ENCODE results near the gene ARHGAP23.

The ARHGAP23 gene

GRCh38 chr17:38456031-38456815 lies 28.0 kb downstream of the ARHGAP23 start:
- POLR2A ChIA-PET (ENCODE audit: low non-redundant PET): interaction anchor here (1.9 kb wide), 1 partner anchor 8 kb away, joined by 8 read pairs; no protein-coding TSS in a partner anchor
- peak overlapping the region; percentile 99 for H3K27ac ChIP-seq
- CTCF ChIA-PET: interaction anchor here (0.5 to 0.9 kb wide), 3 partner anchors 10 to 31 kb away, joined by 3 to 5 read pairs (median 4); no protein-coding TSS in a partner anchor
- TF ChIP-seq CTCF (conservative IDR thresholded peaks at IDR 0.05; ENCODE audit: low read depth): no peak
- DNase-seq (ENCODE audit: low spot score): no peak

GRCh38 chr17:38457577-38458371 lies 29.5 kb downstream of the ARHGAP23 start:
- H3K27ac ChIP-seq: peak overlapping the region; percentile 93
- POLR2A ChIA-PET (ENCODE audit: low non-redundant PET): no interaction called here
- no peak for DNase-seq (ENCODE audit: low spot score)
- CTCF ChIA-PET: no interaction called here
- no peak for TF ChIP-seq CTCF (conservative IDR thresholded peaks at IDR 0.05; ENCODE audit: low read depth)

- H3K27ac ChIP-seq: peak overlapping the region; percentile 93
- no peak for DNase-seq (ENCODE audit: low spot score)
- TF ChIP-seq CTCF (conservative IDR thresholded peaks at IDR 0.05; ENCODE audit: low read depth): no peak
- ChIA-PET CTCF (no interaction called here), POLR2A (ENCODE audit: low non-redundant PET) (no interaction called here)
Measured at GRCh38 chr17:38458521-38458920, 30.3 kb downstream of the ARHGAP23 start.

- DNase-seq (ENCODE audit: low spot score): no peak
- CTCF ChIA-PET: interaction anchor here (0.8 kb wide), 1 partner anchor 45 kb away, joined by 3 read pairs; no protein-coding TSS in a partner anchor
Measured at GRCh38 chr17:38459567-38459966, 31.3 kb downstream of the ARHGAP23 start.

GRCh38 chr17:38460082-38460715 lies 31.9 kb downstream of the ARHGAP23 start:
- TF ChIP-seq CTCF (conservative IDR thresholded peaks at IDR 0.05; ENCODE audit: low read depth): no peak

More at GRCh38 chr17:38459567-38459966, 31.3 kb downstream of the ARHGAP23 start:
- peak overlapping the region; percentile 93 for H3K27ac ChIP-seq
- POLR2A ChIA-PET (ENCODE audit: low non-redundant PET): no interaction called here
- TF ChIP-seq CTCF (conservative IDR thresholded peaks at IDR 0.05; ENCODE audit: low read depth): no peak

More at GRCh38 chr17:38460082-38460715, 31.9 kb downstream of the ARHGAP23 start:
- no peak for DNase-seq (ENCODE audit: low spot score)
- CTCF ChIA-PET: interaction anchor here (0.8 to 1.6 kb wide), 2 partner anchors 17 to 46 kb away, joined by 3 to 4 read pairs; no protein-coding TSS in a partner anchor
- H3K27ac ChIP-seq: peak overlapping the region; percentile 93
- POLR2A ChIA-PET (ENCODE audit: low non-redundant PET): no interaction called here

All from RWPE1 (cell line).